Hepatocyte (in vitro differentiated cells): Measurements from ENCODE around the gene RELCH. TPM values are rescaled to one million over a fixed set of nuclear protein-coding genes. Genes with fewer than 3 reads are reported as not detected.

ENCODE experiments used
- DNase-seq: peaks from one replicate; pipeline ENCODE4 v3.0.0-alpha.2; 2016; ENCODE audit warnings: low spot score
- H2AFZ ChIP-seq: fragments of 200-600 bp; sonication (generic); 2 replicates; pipeline ENCODE4 v1.6.0; 2016; ENCODE audit warnings: antibody characterized with exemption, mild to moderate bottlenecking
- H3K27ac ChIP-seq: fragments of 200-600 bp; sonication (generic); 2 replicates; pipeline ENCODE4 v1.5.1; 2016; ENCODE audit warnings: mild to moderate bottlenecking
- H3K27me3 ChIP-seq: fragments of 200-600 bp; sonication (generic); 2 replicates; pipeline ENCODE4 v1.6.1; 2016
- H3K36me3 ChIP-seq: fragments of 200-600 bp; sonication (generic); replicated peaks from 2 replicates; pipeline ENCODE4 v1.5.1; 2016; ENCODE audit warnings: low read depth; ENCODE audit not compliant: insufficient read depth
- H3K4me1 ChIP-seq: fragments of 200-600 bp; sonication (generic); 2 replicates; pipeline ENCODE4 v1.5.1; 2016; ENCODE audit warnings: mild to moderate bottlenecking, moderate library complexity; ENCODE audit not compliant: insufficient read depth
- H3K4me2 ChIP-seq: fragments of 200-600 bp; sonication (generic); 2 replicates; pipeline ENCODE4 v1.6.0; 2016
- H3K4me3 ChIP-seq: fragments of 200-600 bp; sonication (generic); 2 replicates; pipeline ENCODE4 v1.5.1; 2016; ENCODE audit warnings: mild to moderate bottlenecking
- H3K79me2 ChIP-seq: fragments of 200-600 bp; sonication (generic); 2 replicates; pipeline ENCODE4 v1.6.0; 2017; ENCODE audit warnings: mild to moderate bottlenecking
- H3K9me2 ChIP-seq: fragments of 200-600 bp; sonication (generic); replicated peaks from 2 replicates; pipeline ENCODE4 v1.6.0; 2017; ENCODE audit warnings: mild to moderate bottlenecking; ENCODE audit not compliant: insufficient read depth
- H3K9me3 ChIP-seq: fragments of 200-600 bp; sonication (generic); 2 replicates; pipeline ENCODE4 v1.5.1; 2016; ENCODE audit warnings: low read depth, mild to moderate bottlenecking
- H4K20me1 ChIP-seq: fragments of 200-600 bp; sonication (generic); 2 replicates; pipeline ENCODE4 v1.6.0; 2016; ENCODE audit warnings: mild to moderate bottlenecking; ENCODE audit not compliant: insufficient read depth, poor library complexity, severe bottlenecking
- CTCF ChIP-seq: fragments of 200-600 bp; sonication (generic); IDR thresholded peaks from 2 replicates; pipeline ENCODE4 v1.5.1; 2016; ENCODE audit warnings: antibody characterized with exemption, mild to moderate bottlenecking; ENCODE audit not compliant: poor library complexity
- EZH2 ChIP-seq: fragments of 200-600 bp; sonication (generic); IDR thresholded peaks from 2 replicates; pipeline ENCODE4 v1.6.1; 2016; ENCODE audit warnings: antibody characterized with exemption, mild to moderate bottlenecking, borderline replicate concordance
- EZH2phosphoT487 ChIP-seq: fragments of 200-600 bp; sonication (generic); IDR thresholded peaks from one replicate; pipeline ENCODE4 v1.6.1; 2018; ENCODE audit warnings: antibody characterized with exemption, mild to moderate bottlenecking, low read depth, moderate library complexity; ENCODE audit not compliant: unreplicated experiment, severe bottlenecking
- WGBS: methylation state at CpG from one replicate; pipeline ENCODE4 v1.1.6; 2016; ENCODE audit warnings: low lambda C conversion rate; ENCODE audit errors: missing lambda C conversion rate; 5-methylcytosine and 5-hydroxymethylcytosine counted together
- polyA plus RNA-seq: library from polyadenylated mRNA; unstranded; fragments of >200 nt; fragmentation: Nextera tagmentation; extraction: Ambion mirVana; gene quantifications from 2 replicates; pipeline ENCODE4 v1.2.1, GENCODE V29; 2016
- total RNA-seq: library from RNA; depleted of rRNA; stranded (reverse); fragments of >200 nt; gene quantifications from 2 replicates; pipeline ENCODE4 v1.2.3, GENCODE V29; 2014

RELCH gene
- total and polyA plus RNA-seq, 2 experiments from 2014 or later, result 8.3 to 45.8 TPM

GRCh38 chr18:62318228-62319180 is 131.4 kb downstream of the RELCH start:
- 76% methylated on average over 4 of the region's 4 CpGs for WGBS
- H3K27me3 ChIP-seq, result peaks cover 12% of the 10 kb centered on the region
- no peak overlapping the region for H3K27ac ChIP-seq
- TF ChIP-seq EZH2phosphoT487, result no peak
- no peaks in the 10 kb centered on the region for H3K9me3 ChIP-seq
- H3K4me1 ChIP-seq, result no peaks in the 10 kb centered on the region
- no peaks in the 10 kb centered on the region for H3K9me2 ChIP-seq
- no peak overlapping the region for H3K4me2 ChIP-seq
- H3K79me2 ChIP-seq, result no peaks in the 10 kb centered on the region
- H3K4me3 ChIP-seq, result no peak overlapping the region
- H4K20me1 ChIP-seq, result no peaks in the 10 kb centered on the region
- DNase-seq, result no peak
- H3K36me3 ChIP-seq, result no peaks in the 10 kb centered on the region
- no peak overlapping the region for H2AFZ ChIP-seq

DNA sequence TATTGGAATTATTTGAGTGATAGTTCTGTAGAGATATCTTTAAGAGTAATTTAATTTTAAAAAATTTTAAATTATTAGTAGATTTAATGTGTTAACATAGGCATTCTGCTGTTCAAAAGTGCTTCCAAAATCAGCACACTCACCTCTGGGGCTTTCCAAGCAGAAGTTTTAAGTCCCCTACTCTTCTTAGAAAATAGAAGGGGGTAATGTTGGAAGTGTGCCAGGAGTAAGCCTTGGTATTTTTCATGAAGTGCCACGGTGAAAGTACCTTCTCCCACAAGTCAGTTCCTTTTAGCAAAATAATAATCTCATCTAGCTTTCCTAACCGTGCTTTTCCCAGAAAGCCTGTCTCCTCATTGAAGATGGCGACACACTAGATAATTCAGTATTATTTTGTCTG is 134.1 kb downstream of the RELCH start:
- Histone ChIP-seq H4K20me1 (no peaks in the 10 kb centered on the region), H3K79me2 (no peaks in the 10 kb centered on the region), H3K4me3 (no peak overlapping the region), H3K36me3 (no peaks in the 10 kb centered on the region), H3K9me3 (no peaks in the 10 kb centered on the region), H3K9me2 (no peaks in the 10 kb centered on the region), H3K4me1 (peaks cover 7% of the 10 kb centered on the region), H3K4me2 (no peak overlapping the region), H3K27me3 (peaks cover 32% of the 10 kb centered on the region), H3K27ac (no peak overlapping the region), H2AFZ (no peak overlapping the region)
- DNase-seq, result no peak
- WGBS, result 67% methylated on average over 3 of the region's 3 CpGs
- TF ChIP-seq EZH2 (no peak), EZH2phosphoT487 (no peak), CTCF (no peak)

DNA sequence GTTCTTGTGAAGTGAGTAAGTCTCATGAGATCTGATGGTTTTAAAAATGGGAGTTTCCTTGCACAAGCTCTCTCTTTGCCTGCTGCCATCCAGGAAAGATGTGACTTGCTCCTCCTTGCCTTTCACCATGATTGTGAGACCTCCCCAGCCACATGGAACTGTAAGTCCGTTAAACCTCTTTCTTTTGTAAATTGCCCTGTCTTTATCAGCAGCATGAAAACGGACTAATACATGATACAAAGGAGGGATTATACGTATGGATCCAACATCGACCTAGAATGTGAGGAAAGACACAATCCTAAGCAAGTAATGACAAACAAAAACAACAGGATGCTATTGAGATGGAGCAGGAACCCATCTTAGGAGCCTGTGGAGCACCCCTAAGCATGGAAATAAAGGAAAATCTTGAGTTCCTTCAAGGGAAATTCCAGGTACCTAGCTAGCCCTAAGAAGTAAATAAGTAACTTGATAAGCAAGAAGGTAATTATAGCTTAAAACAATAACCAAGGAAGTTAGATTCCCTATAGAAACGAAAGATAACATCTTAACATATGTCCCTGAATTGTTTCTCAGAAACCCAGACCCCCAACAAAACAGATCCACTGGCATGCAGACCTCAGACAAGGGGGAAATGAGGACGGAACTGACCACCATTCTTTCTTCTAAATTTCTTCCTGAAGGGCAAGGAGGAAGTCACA is 136.6 kb downstream of the RELCH start:
- H3K9me3 ChIP-seq, result no peaks in the 10 kb centered on the region
- H3K4me3 ChIP-seq, result no peak overlapping the region
- no peak overlapping the region for H3K27ac ChIP-seq
- H3K9me2 ChIP-seq, result no peaks in the 10 kb centered on the region
- no peaks in the 10 kb centered on the region for H3K36me3 ChIP-seq
- 14% methylated on average over 6 of the region's 6 CpGs for WGBS
- H2AFZ ChIP-seq, result peak overlapping the region; percentile 1
- H3K4me2 ChIP-seq, result peak overlapping the region; percentile 79
- DNase-seq, result no peak
- peaks cover 18% of the 10 kb centered on the region for H3K4me1 ChIP-seq
- H3K27me3 ChIP-seq, result peaks cover 55% of the 10 kb centered on the region
- no peaks in the 10 kb centered on the region for H4K20me1 ChIP-seq
- TF ChIP-seq EZH2, result no peak
- no peak for TF ChIP-seq CTCF
- no peak for TF ChIP-seq EZH2phosphoT487
- no peaks in the 10 kb centered on the region for H3K79me2 ChIP-seq
